MV-4-11 (cell line): Measurements from ENCODE around the gene POLN.

Experiments
- DNase-seq: peaks from one replicate; lab custom pipeline; 2025; lab: John Stamatoyannopoulos, UW

Gene POLN

GRCh38 chr4:2059726-2060602 lies 182.0 kb downstream of the POLN start:
- peak; percentile 8 for DNase-seq

- DNase-seq = peak; percentile 27
Measured at GRCh38 chr4:2059046-2059725, 182.7 kb downstream of the POLN start, which contains the start of gene NAT8L. NAT8L (plus strand) TSS chr4:2059327; CDS start chr4:2059512, 185 bp downstream.

GRCh38 chr4:2058264-2059045 lies 183.5 kb downstream of the POLN start:
- no peak for DNase-seq

- no peak for DNase-seq
Measured at GRCh38 chr4:2057382-2058065, 184.4 kb downstream of the POLN start.

- no peak for DNase-seq
Measured at GRCh38 chr4:2054217-2054616, 187.7 kb downstream of the POLN start.

- no peak for DNase-seq
Measured at GRCh38 chr4:2051086-2051485, 190.8 kb downstream of the POLN start.

GRCh38 chr4:2049811-2050210 lies 192.1 kb downstream of the POLN start:
- DNase-seq = no peak

GRCh38 chr4:2049381-2049780 lies 192.5 kb downstream of the POLN start:
- no peak for DNase-seq

- no peak for DNase-seq
Measured at GRCh38 chr4:2048831-2049230, 193.1 kb downstream of the POLN start.

- DNase-seq = no peak
Measured at GRCh38 chr4:2047781-2048581, 193.9 kb downstream of the POLN start.

- DNase-seq = no peak
Measured at GRCh38 chr4:2047031-2047660, 194.8 kb downstream of the POLN start.

- DNase-seq = no peak
Measured at GRCh38 chr4:2046031-2046961, 195.6 kb downstream of the POLN start.

GRCh38 chr4:2045518-2045951 lies 196.4 kb downstream of the POLN start:
- no peak for DNase-seq

- no peak for DNase-seq
Measured at GRCh38 chr4:2044542-2045517, 197.1 kb downstream of the POLN start.

GRCh38 chr4:2044119-2044485 lies 197.8 kb downstream of the POLN start:
- no peak for DNase-seq

GRCh38 chr4:2043396-2044118 lies 198.4 kb downstream of the POLN start:
- DNase-seq = no peak

GRCh38 chr4:2042947-2043395 lies 198.9 kb downstream of the POLN start:
- no peak for DNase-seq
